ENCODE data around the gene CD207.

DNA sequence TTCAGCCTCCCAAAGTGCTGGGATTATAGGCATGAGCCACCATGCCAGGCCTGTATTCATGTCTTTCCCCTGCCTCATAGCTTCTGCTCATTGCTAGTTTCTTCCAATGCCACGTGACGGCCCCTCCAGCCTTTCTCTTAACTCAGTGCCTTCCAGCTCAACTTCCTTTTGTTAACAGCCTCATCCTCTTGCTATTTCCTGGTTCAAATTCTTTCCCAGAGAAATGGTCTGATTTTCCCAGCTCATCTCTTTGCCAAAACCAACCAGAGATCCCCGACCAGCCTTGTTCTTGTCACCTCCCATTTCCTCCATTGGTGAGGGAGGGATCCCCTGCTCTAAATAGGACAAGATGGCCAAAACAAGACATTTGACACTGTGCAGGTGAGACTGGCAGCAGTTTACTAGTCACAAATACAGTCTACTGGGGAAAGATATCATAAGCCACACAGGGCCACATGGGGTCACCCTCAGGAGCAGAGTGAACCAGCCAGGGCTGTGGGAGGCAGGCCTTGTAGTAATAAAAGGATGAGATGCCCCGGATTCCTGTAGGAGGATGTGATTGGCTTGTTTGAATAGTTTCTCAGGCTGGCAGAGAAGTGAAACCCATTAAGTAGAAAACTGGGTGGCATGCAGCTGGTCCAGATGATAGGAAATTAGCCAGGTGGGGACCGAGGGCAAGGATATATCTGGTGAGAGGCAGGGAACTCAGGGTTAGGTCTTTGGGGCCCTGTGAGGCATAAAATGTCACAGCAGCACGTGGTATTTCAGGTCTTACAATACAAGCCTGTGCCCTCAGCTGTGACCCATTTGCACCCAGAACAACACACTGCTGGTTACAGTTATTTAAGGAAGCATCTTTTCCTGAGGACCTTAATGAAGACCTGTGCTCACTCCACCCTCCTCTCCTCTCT lies 6.4 kb downstream of the CD207 start:
- TF ChIP-seq, protein P1, sequence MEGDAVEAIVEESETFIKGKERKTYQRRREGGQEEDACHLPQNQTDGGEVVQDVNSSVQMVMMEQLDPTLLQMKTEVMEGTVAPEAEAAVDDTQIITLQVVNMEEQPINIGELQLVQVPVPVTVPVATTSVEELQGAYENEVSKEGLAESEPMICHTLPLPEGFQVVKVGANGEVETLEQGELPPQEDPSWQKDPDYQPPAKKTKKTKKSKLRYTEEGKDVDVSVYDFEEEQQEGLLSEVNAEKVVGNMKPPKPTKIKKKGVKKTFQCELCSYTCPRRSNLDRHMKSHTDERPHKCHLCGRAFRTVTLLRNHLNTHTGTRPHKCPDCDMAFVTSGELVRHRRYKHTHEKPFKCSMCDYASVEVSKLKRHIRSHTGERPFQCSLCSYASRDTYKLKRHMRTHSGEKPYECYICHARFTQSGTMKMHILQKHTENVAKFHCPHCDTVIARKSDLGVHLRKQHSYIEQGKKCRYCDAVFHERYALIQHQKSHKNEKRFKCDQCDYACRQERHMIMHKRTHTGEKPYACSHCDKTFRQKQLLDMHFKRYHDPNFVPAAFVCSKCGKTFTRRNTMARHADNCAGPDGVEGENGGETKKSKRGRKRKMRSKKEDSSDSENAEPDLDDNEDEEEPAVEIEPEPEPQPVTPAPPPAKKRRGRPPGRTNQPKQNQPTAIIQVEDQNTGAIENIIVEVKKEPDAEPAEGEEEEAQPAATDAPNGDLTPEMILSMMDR (IDR thresholded peaks at IDR 0.05; ENCODE audit: low read depth, low read length, missing input control) = no peak
- TF ChIP-seq EGR1 (IDR thresholded peaks at IDR 0.05; ENCODE audit: low read depth in 2 of 2) = no peak

Data from liver (tissue), 3 donors.